ENCODE measurements around the gene RASGRP3. TPM values are rescaled to one million over a fixed set of nuclear protein-coding genes. Genes with fewer than 3 reads are reported as not detected.
"Not testable (repeated sequence)": the region's sequence is repeated elsewhere in the genome, so short reads cannot be mapped to it uniquely, and the experiment has no call there.

RASGRP3 gene
- total RNA-seq, 4 donors from 2014 or later = 2.4 to 15.8 (median 4.3) TPM

DNA sequence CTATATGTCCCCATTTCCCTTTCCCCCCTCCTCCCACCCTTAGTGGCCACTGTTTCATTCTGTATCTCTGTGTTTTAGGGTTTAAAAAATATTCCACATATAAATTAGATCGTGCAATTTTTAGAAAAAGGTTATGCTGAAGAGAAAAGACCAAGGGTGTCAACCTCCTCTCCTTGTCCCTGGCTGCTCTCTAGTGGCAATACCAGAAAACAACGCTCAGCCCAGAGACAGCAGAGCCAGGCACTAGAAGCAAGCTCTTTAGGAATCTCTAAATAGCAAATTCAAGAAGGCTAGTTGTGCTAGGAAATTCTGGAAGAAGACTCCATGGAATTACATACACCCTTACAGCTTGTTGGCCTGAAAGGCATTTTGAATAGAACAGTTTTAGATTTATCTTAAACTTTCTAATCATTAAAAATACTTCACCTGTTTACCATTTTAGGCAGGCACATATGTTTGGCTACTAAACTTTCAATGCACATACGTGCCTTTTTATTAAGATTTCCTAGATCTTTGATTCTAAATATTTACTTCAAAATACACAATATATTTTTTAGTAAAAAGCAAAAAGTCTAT, 35.1 kb upstream of the RASGRP3 start:
- H3K4me3 ChIP-seq (ENCODE audit: low read depth, poor library complexity, severe bottlenecking) = no peak overlapping the region
- DNase-seq (ENCODE audit: low spot score in 2 of 2) = peak in 1 of 2 donors; percentile 30
- TF ChIP-seq, protein P1, sequence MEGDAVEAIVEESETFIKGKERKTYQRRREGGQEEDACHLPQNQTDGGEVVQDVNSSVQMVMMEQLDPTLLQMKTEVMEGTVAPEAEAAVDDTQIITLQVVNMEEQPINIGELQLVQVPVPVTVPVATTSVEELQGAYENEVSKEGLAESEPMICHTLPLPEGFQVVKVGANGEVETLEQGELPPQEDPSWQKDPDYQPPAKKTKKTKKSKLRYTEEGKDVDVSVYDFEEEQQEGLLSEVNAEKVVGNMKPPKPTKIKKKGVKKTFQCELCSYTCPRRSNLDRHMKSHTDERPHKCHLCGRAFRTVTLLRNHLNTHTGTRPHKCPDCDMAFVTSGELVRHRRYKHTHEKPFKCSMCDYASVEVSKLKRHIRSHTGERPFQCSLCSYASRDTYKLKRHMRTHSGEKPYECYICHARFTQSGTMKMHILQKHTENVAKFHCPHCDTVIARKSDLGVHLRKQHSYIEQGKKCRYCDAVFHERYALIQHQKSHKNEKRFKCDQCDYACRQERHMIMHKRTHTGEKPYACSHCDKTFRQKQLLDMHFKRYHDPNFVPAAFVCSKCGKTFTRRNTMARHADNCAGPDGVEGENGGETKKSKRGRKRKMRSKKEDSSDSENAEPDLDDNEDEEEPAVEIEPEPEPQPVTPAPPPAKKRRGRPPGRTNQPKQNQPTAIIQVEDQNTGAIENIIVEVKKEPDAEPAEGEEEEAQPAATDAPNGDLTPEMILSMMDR (IDR thresholded peaks at IDR 0.05) = peak in 1 of 3 donors; percentile 9
- TF ChIP-seq POLR2A (IDR thresholded peaks at IDR 0.05) = no peak
- intact Hi-C loops (cut with DNase I; ENCODE audit: low total_unique reads) = no loop called here
- 30 to 34% methylated on average over 3 of the region's 3 CpGs for WGBS, 2 donors

- DNase-seq (ENCODE audit: low spot score in 2 of 2); intact Hi-C loops (cut with DNase I; ENCODE audit: low total_unique reads); H3K4me3 ChIP-seq (ENCODE audit: low read depth, poor library complexity, severe bottlenecking): not testable (repeated sequence)
- 93 to 95% methylated on average over 9 of the region's 9 CpGs for WGBS, 2 donors
Measured at GRCh38 chr2:33442052-33442451, 34.4 kb upstream of the RASGRP3 start.

DNA sequence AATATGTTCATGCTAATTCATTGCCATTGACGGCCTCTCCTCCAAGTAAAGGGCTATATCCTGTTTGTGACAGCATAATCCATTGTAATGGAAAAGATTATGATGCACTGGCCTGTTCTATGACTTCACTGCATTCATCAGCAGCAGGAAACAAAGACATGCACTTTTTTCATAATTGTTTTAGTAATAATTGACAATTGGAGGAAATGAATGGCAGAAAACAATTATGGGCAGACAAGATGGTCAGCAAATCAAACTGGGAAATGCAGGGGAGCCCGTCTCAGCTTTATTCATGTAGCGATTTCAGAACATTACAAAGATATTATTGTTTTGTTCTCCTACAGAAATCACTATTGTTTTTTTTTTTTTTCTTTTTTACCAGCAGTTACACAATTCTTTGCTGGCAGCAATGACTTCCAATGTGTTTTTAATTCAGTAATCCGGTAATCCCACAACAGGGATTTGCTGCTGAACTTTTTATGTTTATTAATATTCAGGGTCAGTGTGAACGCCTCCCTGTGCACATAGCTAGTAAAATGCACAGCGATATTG, 33.8 kb upstream of the RASGRP3 start:
- 45 to 48% methylated on average over 6 of the region's 6 CpGs for WGBS, 2 donors
- H3K4me3 ChIP-seq (ENCODE audit: low read depth, poor library complexity, severe bottlenecking) = no peak overlapping the region
- intact Hi-C loops (cut with DNase I; ENCODE audit: low total_unique reads) = no loop called here
- TF ChIP-seq POLR2A (IDR thresholded peaks at IDR 0.05) = no peak
- TF ChIP-seq, protein P1 (IDR thresholded peaks at IDR 0.05) = no peak
- DNase-seq (ENCODE audit: low spot score in 2 of 2) = no peak

GRCh38 chr2:33443274-33443829, 33.1 kb upstream of the RASGRP3 start:
- DNase-seq (ENCODE audit: low spot score in 2 of 2) = no peak
- intact Hi-C loops (cut with DNase I; ENCODE audit: low total_unique reads) = no loop called here
- no peak overlapping the region for H3K4me3 ChIP-seq (ENCODE audit: low read depth, poor library complexity, severe bottlenecking)
- 72 to 75% methylated on average over 3 of the region's 3 CpGs for WGBS, 2 donors
- TF ChIP-seq POLR2A (IDR thresholded peaks at IDR 0.05) = no peak
- TF ChIP-seq, protein P1 (IDR thresholded peaks at IDR 0.05) = no peak

DNA sequence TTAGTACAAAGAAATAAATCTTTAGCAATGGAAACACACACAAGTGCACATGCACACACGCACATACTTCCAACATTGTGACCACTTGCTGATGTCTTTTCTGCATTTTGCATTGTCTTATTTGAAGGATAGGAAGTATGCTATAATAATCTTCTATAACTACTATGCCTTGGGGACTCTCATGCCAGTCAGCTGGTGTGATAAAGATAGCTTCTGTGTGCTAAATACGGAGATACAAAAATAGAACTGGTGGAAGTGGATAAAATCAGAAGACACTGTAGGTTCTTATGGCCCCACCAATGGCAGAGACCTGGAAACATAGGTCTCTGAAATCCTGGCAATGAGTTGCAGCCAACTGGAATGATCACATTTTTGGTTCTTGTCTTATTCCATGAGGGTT, 31.5 kb upstream of the RASGRP3 start:
- 54 to 56% methylated on average over 2 of the region's 2 CpGs for WGBS, 2 donors
- H3K4me3 ChIP-seq (ENCODE audit: low read depth, poor library complexity, severe bottlenecking) = no peak overlapping the region
- intact Hi-C loops (cut with DNase I; ENCODE audit: low total_unique reads) = no loop called here
- no peak for TF ChIP-seq POLR2A (IDR thresholded peaks at IDR 0.05)
- TF ChIP-seq, protein P1 (IDR thresholded peaks at IDR 0.05) = no peak
- no peak for DNase-seq (ENCODE audit: low spot score in 2 of 2)

GRCh38 chr2:33448220-33448899, 28.1 kb upstream of the RASGRP3 start:
- H3K4me3 ChIP-seq (ENCODE audit: low read depth, poor library complexity, severe bottlenecking) = no peak overlapping the region
- TF ChIP-seq, protein P1 (IDR thresholded peaks at IDR 0.05) = no peak
- no peak for TF ChIP-seq POLR2A (IDR thresholded peaks at IDR 0.05)
- intact Hi-C loops (cut with DNase I; ENCODE audit: low total_unique reads) = no loop called here
- DNase-seq (ENCODE audit: low spot score in 2 of 2) = no peak
- WGBS, 2 donors = 33 to 83% methylated on average over 2 of the region's 2 CpGs

All from lower leg skin (tissue), 4 donors.